Adipose tissue (tissue), 3 donors: ENCODE data around the gene NCDN. TPM values are rescaled to one million over a fixed set of nuclear protein-coding genes. Genes with fewer than 3 reads are reported as not detected.

Source experiments
- H3K27ac ChIP-seq: one replicate; pipeline ENCODE4 v1.5.1; 2013; ENCODE audit warnings: low read depth, low read length
- WGBS, 3 donors: extraction: QIAGEN DNeasy Blood & Tissue Kit; methylation state at CpG; one replicate each; pipeline ENCODE4 v1.1.7; 2013; 5-methylcytosine and 5-hydroxymethylcytosine counted together
- polyA plus RNA-seq, 3 donors: library from polyadenylated mRNA; stranded (reverse); fragments of 200-250 nt; gene quantifications; one replicate each; pipeline ENCODE4 v1.2.3, GENCODE V29; 2013
- donor health status: healthy with polysubstance abuse.
- donor health status: Bipolar disorder and iron deficiency.
- donor health status: healthy.

NCDN gene
- polyA plus RNA-seq, 3 donors = 5.3 to 11.6 (median 11.2) TPM

DNA sequence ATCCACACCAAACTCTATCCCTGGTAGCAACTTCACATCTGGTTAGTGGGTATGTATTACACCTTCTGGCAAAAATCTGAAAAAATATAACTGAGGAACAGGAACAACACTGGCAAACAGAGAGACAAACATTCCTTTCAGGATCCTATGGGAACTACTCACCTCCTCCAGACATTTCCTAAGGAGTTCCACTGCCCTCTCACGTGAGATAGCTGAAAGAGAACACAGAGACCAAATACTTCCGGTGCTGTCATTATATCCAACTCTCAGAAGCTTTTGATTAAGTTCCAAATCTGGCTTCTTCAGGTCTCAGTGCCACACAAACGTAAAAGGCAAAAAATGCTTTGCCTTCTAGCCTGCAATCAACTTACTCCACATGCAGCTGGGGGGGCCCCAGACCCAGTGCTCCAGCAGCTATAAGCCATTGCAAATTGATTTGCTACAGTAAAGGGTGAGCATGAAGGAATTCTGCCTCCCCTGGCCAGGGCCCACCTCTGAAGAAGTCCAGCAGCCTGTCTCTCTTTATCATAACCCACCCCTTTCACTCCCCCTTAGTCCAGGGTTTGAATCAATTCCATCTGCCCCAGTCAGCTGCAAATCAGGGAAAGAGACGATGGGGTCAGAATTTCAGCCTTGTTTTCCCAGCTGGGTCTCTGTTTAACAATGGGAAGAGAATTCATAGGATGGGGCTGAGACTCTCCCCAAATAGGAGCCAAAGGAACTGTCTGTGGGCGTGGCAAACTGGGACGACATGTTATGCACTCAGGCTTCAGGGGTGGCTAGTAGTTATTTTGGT is 47.7 kb downstream of the NCDN start:
- 79 to 82% (median 79%) methylated on average over 6 of the region's 6 CpGs for WGBS, 3 donors
- H3K27ac ChIP-seq = no peak overlapping the region

GRCh38 chr1:35605867-35606182 is 48.2 kb downstream of the NCDN start:
- H3K27ac ChIP-seq = no peak overlapping the region
- 86 to 88% (median 88%) methylated on average over 4 of the region's 4 CpGs for WGBS, 3 donors

DNA sequence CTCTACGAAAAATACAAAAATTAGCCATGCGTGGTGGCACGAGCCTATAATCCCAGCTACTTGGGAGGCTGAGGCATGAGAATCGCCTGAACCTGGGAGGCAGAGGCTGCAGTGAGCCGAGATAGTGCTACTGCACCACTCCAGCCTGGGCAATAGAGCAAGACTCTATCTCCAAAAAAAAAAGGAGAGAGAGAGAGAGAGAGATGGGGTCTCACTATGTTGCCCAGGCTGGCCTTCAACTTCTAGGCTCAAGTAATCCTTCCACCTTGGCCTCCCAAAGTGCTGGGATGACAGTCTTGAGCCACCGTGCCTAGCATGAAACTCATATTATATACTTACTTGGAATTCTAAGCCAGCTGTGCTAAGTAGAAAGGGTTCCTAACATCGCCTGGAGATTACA is 54.1 kb downstream of the NCDN start:
- H3K27ac ChIP-seq = no peak overlapping the region
- WGBS, 3 donors = 96 to 98% (median 97%) methylated on average over 7 of the region's 7 CpGs

DNA sequence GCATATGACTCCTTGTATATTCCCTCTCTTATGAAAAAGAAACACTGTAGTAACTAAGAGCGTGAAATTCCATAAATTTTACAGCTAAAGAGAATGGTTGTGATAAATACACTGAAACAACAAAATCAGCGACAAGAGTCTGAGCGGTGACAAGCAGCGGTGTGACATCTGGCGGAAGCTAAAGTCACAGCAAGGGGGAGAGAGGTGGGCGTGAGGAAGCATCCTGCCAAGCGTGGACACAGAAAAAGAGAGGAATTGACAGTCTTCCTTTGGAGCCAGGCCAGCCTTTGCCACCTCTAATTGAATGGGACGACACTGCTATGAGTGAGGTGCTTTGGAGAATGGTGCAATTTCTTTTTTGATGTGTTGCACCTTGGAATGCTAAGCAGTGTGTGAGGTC is 57.8 kb downstream of the NCDN start:
- WGBS, 3 donors = 86 to 90% (median 88%) methylated on average over 8 of the region's 8 CpGs
- H3K27ac ChIP-seq = no peak overlapping the region

Other genes starting within 250 kb of the NCDN start
- 10 to 100 TPM; 16.9 to 29.0 (median 19.8) TPM for gene KIAA0319L, start 396 bp upstream of the NCDN start, polyA plus RNA-seq
- gene TFAP2E, start 15.5 kb downstream of the NCDN start, polyA plus RNA-seq = 1 to 10 TPM in 1 of 3 donors, under 1 TPM in 2; 0.28 to 1.0 (median 0.34) TPM
- 10 to 100 TPM; 18.0 to 38.8 (median 37.1) TPM for gene PSMB2, start 83.7 kb downstream of the NCDN start, polyA plus RNA-seq
- 10 to 100 TPM in 2 of 3 donors, 1 to 10 TPM in 1; 2.6 to 13.9 (median 10.3) TPM for gene C1orf216, start 161.1 kb downstream of the NCDN start, polyA plus RNA-seq
- under 1 TPM; 0.12 to 0.45 (median 0.19) TPM for gene CLSPN, start 212.2 kb downstream of the NCDN start, polyA plus RNA-seq